ENCODE data around the gene CLNK. TPM values are rescaled to one million over a fixed set of nuclear protein-coding genes. Genes with fewer than 3 reads are reported as not detected.

Gene CLNK
- total and polyA plus RNA-seq, 2 of the 8 experiments (the other 6 are each of a cell fraction or from before 2014, with no cell fraction given): not detected

GRCh38 chr4:10527438-10527837 is 157.1 kb downstream of the CLNK start (continued):
- no peak for TF ChIP-seq TEAD4 (IDR thresholded peaks at IDR 0.05; ENCODE audit: low read depth, low read length)
- TF ChIP-seq ATF2 (IDR thresholded peaks at IDR 0.05; ENCODE audit: low read length): no peak
- no peak for TF ChIP-seq E2F6 (IDR thresholded peaks at IDR 0.05)
